HEK293 (cell line): Measurements from ENCODE around the gene VEZF1.

Experiments
- BCL11A ChIP-seq: fragments of 450-650 bp; formaldehyde crosslinking; IDR thresholded peaks from 2 replicates; pipeline ENCODE4 v1.5.1; 2016; ENCODE audit warnings: low read depth, missing biosample characterization, missing genetic modification characterization
- FEZF1 ChIP-seq: fragments of 450-650 bp; formaldehyde crosslinking; IDR thresholded peaks from 2 replicates; pipeline ENCODE4 v1.5.1; 2016; ENCODE audit warnings: missing biosample characterization, missing genetic modification characterization
- HOXC10 ChIP-seq: sonication (generic); formaldehyde crosslinking; IDR thresholded peaks from 2 replicates; pipeline ENCODE4 v1.8.1; 2023; ENCODE audit warnings: mild to moderate bottlenecking, missing genetic modification reagents
- KLF10 ChIP-seq: fragments of 450-650 bp; IDR thresholded peaks from 2 replicates; pipeline ENCODE4 v1.5.1; 2018; ENCODE audit warnings: missing biosample characterization, mild to moderate bottlenecking, missing genetic modification characterization
- MEIS1 ChIP-seq: sonication (generic); formaldehyde crosslinking; IDR thresholded peaks from 2 replicates; pipeline ENCODE4 v1.8.1; 2022; ENCODE audit warnings: missing genetic modification reagents, mild to moderate bottlenecking, borderline replicate concordance
- OSR2 ChIP-seq: fragments of 450-650 bp; formaldehyde crosslinking; IDR thresholded peaks from 2 replicates; pipeline ENCODE4 v1.5.1; 2016; ENCODE audit warnings: missing biosample characterization, missing genetic modification characterization
- RBAK ChIP-seq: fragments of 450-650 bp; formaldehyde crosslinking; IDR thresholded peaks from 2 replicates; pipeline ENCODE4 v1.5.1; 2016; ENCODE audit warnings: missing biosample characterization, missing genetic modification characterization
- ZEB2 ChIP-seq: fragments of 450-650 bp; formaldehyde crosslinking; IDR thresholded peaks from 2 replicates; pipeline ENCODE4 v1.5.1; 2016; ENCODE audit warnings: missing biosample characterization, missing genetic modification characterization
- ZFP37 ChIP-seq: fragments of 450-650 bp; formaldehyde crosslinking; IDR thresholded peaks from 2 replicates; pipeline ENCODE4 v1.5.1; 2016; ENCODE audit warnings: missing biosample characterization, missing genetic modification characterization
- ZNF10 ChIP-seq: fragments of 450-650 bp; formaldehyde crosslinking; IDR thresholded peaks from 2 replicates; pipeline ENCODE4 v1.5.1; 2017; ENCODE audit warnings: missing biosample characterization, missing genetic modification characterization
- ZNF138 ChIP-seq: fragments of 450-650 bp; formaldehyde crosslinking; IDR thresholded peaks from 2 replicates; pipeline ENCODE4 v1.5.1; 2016; ENCODE audit warnings: missing biosample characterization, missing genetic modification characterization, borderline replicate concordance
- ZNF202 ChIP-seq: fragments of 450-650 bp; formaldehyde crosslinking; IDR thresholded peaks from 2 replicates; pipeline ENCODE4 v1.5.1; 2016; ENCODE audit warnings: missing biosample characterization, missing genetic modification characterization, borderline replicate concordance
- ZNF211 ChIP-seq: fragments of 450-650 bp; formaldehyde crosslinking; IDR thresholded peaks from 2 replicates; pipeline ENCODE4 v1.5.1; 2016; ENCODE audit warnings: low read depth, missing biosample characterization, missing genetic modification characterization
- ZNF239 ChIP-seq: fragments of 450-650 bp; formaldehyde crosslinking; IDR thresholded peaks from 2 replicates; pipeline ENCODE4 v1.5.1; 2016; ENCODE audit warnings: missing biosample characterization, missing genetic modification characterization
- ZNF24 ChIP-seq: fragments of 450-650 bp; formaldehyde crosslinking; IDR thresholded peaks from 2 replicates; pipeline ENCODE4 v1.5.1; 2016; ENCODE audit warnings: missing biosample characterization, missing genetic modification characterization
- ZNF341 ChIP-seq: fragments of 450-650 bp; formaldehyde crosslinking; IDR thresholded peaks from 2 replicates; pipeline ENCODE4; 2016; ENCODE audit warnings: low read depth, missing biosample characterization, missing genetic modification characterization
- ZNF501 ChIP-seq: fragments of 450-650 bp; formaldehyde crosslinking; IDR thresholded peaks from 2 replicates; pipeline ENCODE4 v1.5.1; 2016; ENCODE audit warnings: missing biosample characterization, missing genetic modification characterization
- ZNF560 ChIP-seq: fragments of 450-650 bp; formaldehyde crosslinking; IDR thresholded peaks from 2 replicates; pipeline ENCODE4 v1.5.1; 2017; ENCODE audit warnings: missing biosample characterization, missing genetic modification characterization, borderline replicate concordance
- ZNF571 ChIP-seq: fragments of 450-650 bp; formaldehyde crosslinking; IDR thresholded peaks from 2 replicates; pipeline ENCODE4 v1.5.0; 2017; ENCODE audit warnings: missing biosample characterization, missing genetic modification characterization
- ZNF600 ChIP-seq: fragments of 450-650 bp; formaldehyde crosslinking; IDR thresholded peaks from 2 replicates; pipeline ENCODE4 v1.5.1; 2016; ENCODE audit warnings: missing biosample characterization, missing genetic modification characterization
- ZNF610 ChIP-seq: fragments of 450-650 bp; formaldehyde crosslinking; IDR thresholded peaks from 2 replicates; pipeline ENCODE4 v1.5.1; 2016; ENCODE audit warnings: missing biosample characterization, missing genetic modification characterization, borderline replicate concordance
- ZNF621 ChIP-seq: fragments of 450-650 bp; formaldehyde crosslinking; IDR thresholded peaks from 2 replicates; pipeline ENCODE4 v1.5.1; 2017; ENCODE audit warnings: missing biosample characterization, missing genetic modification characterization
- ZNF624 ChIP-seq: fragments of 450-650 bp; formaldehyde crosslinking; IDR thresholded peaks from 2 replicates; pipeline ENCODE4 v1.5.1; 2017; ENCODE audit warnings: missing biosample characterization, missing genetic modification characterization
- ZNF629 ChIP-seq: fragments of 450-650 bp; formaldehyde crosslinking; IDR thresholded peaks from 2 replicates; pipeline ENCODE4 v1.5.1; 2017; ENCODE audit warnings: missing biosample characterization, missing genetic modification characterization
- ZNF654 ChIP-seq: fragments of 450-650 bp; formaldehyde crosslinking; IDR thresholded peaks from 2 replicates; pipeline ENCODE4 v1.5.1; 2016; ENCODE audit warnings: low read depth, missing biosample characterization, missing genetic modification characterization
- ZNF658 ChIP-seq: fragments of 450-650 bp; formaldehyde crosslinking; IDR thresholded peaks from 2 replicates; pipeline ENCODE4; 2016; ENCODE audit warnings: missing biosample characterization, missing genetic modification characterization
- ZNF843 ChIP-seq: fragments of 450-650 bp; formaldehyde crosslinking; IDR thresholded peaks from 2 replicates; pipeline ENCODE4 v1.5.1; 2016; ENCODE audit warnings: missing biosample characterization, missing genetic modification characterization
- ZXDB ChIP-seq: fragments of 450-650 bp; formaldehyde crosslinking; IDR thresholded peaks from 2 replicates; pipeline ENCODE4 v1.5.1; 2016; ENCODE audit warnings: missing biosample characterization, missing genetic modification characterization
- TF ChIP-seq, protein P1 (sequence below): fragments of 450-650 bp; formaldehyde crosslinking; IDR thresholded peaks from 2 replicates; pipeline ENCODE4 v1.5.1; 2016; ENCODE audit warnings: missing biosample characterization, missing genetic modification characterization
- TF ChIP-seq, protein P2 (sequence below): fragments of 450-650 bp; formaldehyde crosslinking; IDR thresholded peaks from 2 replicates; pipeline ENCODE4 v1.5.1; 2016; ENCODE audit warnings: missing biosample characterization, missing genetic modification characterization
- TF ChIP-seq, protein P3 (sequence below): fragments of 450-650 bp; formaldehyde crosslinking; IDR thresholded peaks from 2 replicates; pipeline ENCODE4 v1.5.1; 2016; ENCODE audit warnings: missing biosample characterization, missing genetic modification characterization
- TF ChIP-seq, protein P4 (sequence below): fragments of 450-650 bp; formaldehyde crosslinking; IDR thresholded peaks from 2 replicates; pipeline ENCODE4 v1.5.1; 2016; ENCODE audit warnings: missing biosample characterization, missing genetic modification characterization
- TF ChIP-seq, protein P5 (sequence below): fragments of 450-650 bp; formaldehyde crosslinking; IDR thresholded peaks from 2 replicates; pipeline ENCODE4 v1.5.1; 2016; ENCODE audit warnings: missing biosample characterization, missing genetic modification characterization, borderline replicate concordance

VEZF1 gene

DNA sequence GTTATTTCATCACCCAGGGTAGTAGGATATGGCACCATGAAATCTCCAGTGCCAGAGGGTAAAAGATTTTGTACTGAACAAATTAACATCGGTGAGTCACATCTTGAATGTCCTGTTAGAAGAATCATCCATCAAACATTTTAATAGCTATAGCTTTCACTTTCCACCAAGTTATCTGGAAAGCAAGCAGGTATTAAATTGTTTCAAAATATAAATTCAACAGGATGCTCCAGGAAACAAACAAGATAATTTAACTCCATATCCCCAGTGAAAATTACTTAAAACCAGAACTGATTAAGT lies 2.4 kb downstream of the VEZF1 start (continued):
- TF ChIP-seq, protein P1, sequence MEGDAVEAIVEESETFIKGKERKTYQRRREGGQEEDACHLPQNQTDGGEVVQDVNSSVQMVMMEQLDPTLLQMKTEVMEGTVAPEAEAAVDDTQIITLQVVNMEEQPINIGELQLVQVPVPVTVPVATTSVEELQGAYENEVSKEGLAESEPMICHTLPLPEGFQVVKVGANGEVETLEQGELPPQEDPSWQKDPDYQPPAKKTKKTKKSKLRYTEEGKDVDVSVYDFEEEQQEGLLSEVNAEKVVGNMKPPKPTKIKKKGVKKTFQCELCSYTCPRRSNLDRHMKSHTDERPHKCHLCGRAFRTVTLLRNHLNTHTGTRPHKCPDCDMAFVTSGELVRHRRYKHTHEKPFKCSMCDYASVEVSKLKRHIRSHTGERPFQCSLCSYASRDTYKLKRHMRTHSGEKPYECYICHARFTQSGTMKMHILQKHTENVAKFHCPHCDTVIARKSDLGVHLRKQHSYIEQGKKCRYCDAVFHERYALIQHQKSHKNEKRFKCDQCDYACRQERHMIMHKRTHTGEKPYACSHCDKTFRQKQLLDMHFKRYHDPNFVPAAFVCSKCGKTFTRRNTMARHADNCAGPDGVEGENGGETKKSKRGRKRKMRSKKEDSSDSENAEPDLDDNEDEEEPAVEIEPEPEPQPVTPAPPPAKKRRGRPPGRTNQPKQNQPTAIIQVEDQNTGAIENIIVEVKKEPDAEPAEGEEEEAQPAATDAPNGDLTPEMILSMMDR (tag by site-specific recombination) = no peak
- peak; percentile 75 for TF ChIP-seq ZNF629 (tag by site-specific recombination)
- TF ChIP-seq, protein P2, sequence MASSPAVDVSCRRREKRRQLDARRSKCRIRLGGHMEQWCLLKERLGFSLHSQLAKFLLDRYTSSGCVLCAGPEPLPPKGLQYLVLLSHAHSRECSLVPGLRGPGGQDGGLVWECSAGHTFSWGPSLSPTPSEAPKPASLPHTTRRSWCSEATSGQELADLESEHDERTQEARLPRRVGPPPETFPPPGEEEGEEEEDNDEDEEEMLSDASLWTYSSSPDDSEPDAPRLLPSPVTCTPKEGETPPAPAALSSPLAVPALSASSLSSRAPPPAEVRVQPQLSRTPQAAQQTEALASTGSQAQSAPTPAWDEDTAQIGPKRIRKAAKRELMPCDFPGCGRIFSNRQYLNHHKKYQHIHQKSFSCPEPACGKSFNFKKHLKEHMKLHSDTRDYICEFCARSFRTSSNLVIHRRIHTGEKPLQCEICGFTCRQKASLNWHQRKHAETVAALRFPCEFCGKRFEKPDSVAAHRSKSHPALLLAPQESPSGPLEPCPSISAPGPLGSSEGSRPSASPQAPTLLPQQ (tag by site-specific recombination) = peak; percentile 33; the same call in 1 of the 2 replicates
- TF ChIP-seq OSR2 (tag by site-specific recombination) = peak; percentile 48; the same call in 1 of the 2 replicates
- no peak for TF ChIP-seq ZNF211 (tag by site-specific recombination)
- TF ChIP-seq ZNF560 = no peak
- TF ChIP-seq ZNF610 (tag by site-specific recombination) = no peak
- TF ChIP-seq ZNF843 (tag by site-specific recombination) = peak; percentile 63; the same call in 1 of the 2 replicates
- TF ChIP-seq, protein P3, sequence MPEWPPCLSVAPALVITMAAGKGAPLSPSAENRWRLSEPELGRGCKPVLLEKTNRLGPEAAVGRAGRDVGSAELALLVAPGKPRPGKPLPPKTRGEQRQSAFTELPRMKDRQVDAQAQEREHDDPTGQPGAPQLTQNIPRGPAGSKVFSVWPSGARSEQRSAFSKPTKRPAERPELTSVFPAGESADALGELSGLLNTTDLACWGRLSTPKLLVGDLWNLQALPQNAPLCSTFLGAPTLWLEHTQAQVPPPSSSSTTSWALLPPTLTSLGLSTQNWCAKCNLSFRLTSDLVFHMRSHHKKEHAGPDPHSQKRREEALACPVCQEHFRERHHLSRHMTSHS (tag by site-specific recombination) = no peak
- TF ChIP-seq ZNF138 (tag by site-specific recombination) = no peak
- no peak for TF ChIP-seq ZNF239
- TF ChIP-seq, protein P4, sequence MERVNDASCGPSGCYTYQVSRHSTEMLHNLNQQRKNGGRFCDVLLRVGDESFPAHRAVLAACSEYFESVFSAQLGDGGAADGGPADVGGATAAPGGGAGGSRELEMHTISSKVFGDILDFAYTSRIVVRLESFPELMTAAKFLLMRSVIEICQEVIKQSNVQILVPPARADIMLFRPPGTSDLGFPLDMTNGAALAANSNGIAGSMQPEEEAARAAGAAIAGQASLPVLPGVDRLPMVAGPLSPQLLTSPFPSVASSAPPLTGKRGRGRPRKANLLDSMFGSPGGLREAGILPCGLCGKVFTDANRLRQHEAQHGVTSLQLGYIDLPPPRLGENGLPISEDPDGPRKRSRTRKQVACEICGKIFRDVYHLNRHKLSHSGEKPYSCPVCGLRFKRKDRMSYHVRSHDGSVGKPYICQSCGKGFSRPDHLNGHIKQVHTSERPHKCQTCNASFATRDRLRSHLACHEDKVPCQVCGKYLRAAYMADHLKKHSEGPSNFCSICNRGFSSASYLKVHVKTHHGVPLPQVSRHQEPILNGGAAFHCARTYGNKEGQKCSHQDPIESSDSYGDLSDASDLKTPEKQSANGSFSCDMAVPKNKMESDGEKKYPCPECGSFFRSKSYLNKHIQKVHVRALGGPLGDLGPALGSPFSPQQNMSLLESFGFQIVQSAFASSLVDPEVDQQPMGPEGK (tag by site-specific recombination) = 0 out of 2 replicates have a peak, but pooled peaks have one; percentile 40
- no peak for TF ChIP-seq RBAK (tag by site-specific recombination)
- TF ChIP-seq FEZF1 (tag by site-specific recombination) = 0 out of 2 replicates have a peak, but pooled peaks have one; percentile 18
- TF ChIP-seq ZEB2 (tag by site-specific recombination) = peak; percentile 62
- TF ChIP-seq ZNF501 (tag by site-specific recombination) = no peak
- TF ChIP-seq ZNF624 (tag by site-specific recombination) = no peak
- peak; percentile 52 for TF ChIP-seq ZXDB (tag by site-specific recombination)
- no peak for TF ChIP-seq ZNF10 (tag by site-specific recombination)
- no peak for TF ChIP-seq ZNF341 (tag by site-specific recombination)
- no peak for TF ChIP-seq ZFP37 (tag by site-specific recombination)
- no peak for TF ChIP-seq ZNF24 (tag by site-specific recombination)
- peak; percentile 87 for TF ChIP-seq ZNF600 (tag by site-specific recombination)
- no peak for TF ChIP-seq HOXC10 (CRISPR knock-in tag)
- no peak for TF ChIP-seq ZNF658 (tag by site-specific recombination)
- peak; percentile 5; the same call in 1 of the 2 replicates for TF ChIP-seq ZNF654 (tag by site-specific recombination)
- 0 out of 2 replicates have a peak, but pooled peaks have one; percentile 33 for TF ChIP-seq BCL11A (tag by site-specific recombination)
- 0 out of 2 replicates have a peak, but pooled peaks have one; percentile 37 for TF ChIP-seq KLF10 (tag by site-specific recombination)
- TF ChIP-seq ZNF202 = no peak
- no peak for TF ChIP-seq ZNF621 (tag by site-specific recombination)
- TF ChIP-seq, protein P5, sequence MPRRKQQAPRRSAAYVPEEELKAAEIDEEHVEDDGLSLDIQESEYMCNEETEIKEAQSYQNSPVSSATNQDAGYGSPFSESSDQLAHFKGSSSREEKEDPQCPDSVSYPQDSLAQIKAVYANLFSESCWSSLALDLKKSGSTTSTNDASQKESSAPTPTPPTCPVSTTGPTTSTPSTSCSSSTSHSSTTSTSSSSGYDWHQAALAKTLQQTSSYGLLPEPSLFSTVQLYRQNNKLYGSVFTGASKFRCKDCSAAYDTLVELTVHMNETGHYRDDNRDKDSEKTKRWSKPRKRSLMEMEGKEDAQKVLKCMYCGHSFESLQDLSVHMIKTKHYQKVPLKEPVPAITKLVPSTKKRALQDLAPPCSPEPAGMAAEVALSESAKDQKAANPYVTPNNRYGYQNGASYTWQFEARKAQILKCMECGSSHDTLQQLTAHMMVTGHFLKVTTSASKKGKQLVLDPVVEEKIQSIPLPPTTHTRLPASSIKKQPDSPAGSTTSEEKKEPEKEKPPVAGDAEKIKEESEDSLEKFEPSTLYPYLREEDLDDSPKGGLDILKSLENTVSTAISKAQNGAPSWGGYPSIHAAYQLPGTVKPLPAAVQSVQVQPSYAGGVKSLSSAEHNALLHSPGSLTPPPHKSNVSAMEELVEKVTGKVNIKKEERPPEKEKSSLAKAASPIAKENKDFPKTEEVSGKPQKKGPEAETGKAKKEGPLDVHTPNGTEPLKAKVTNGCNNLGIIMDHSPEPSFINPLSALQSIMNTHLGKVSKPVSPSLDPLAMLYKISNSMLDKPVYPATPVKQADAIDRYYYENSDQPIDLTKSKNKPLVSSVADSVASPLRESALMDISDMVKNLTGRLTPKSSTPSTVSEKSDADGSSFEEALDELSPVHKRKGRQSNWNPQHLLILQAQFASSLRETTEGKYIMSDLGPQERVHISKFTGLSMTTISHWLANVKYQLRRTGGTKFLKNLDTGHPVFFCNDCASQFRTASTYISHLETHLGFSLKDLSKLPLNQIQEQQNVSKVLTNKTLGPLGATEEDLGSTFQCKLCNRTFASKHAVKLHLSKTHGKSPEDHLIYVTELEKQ (tag by site-specific recombination) = no peak
- TF ChIP-seq MEIS1 (CRISPR knock-in tag) = 0 out of 2 replicates have a peak, but pooled peaks have one; percentile 63
- TF ChIP-seq ZNF571 = no peak
